Fibroblast of lung (primary cell): ENCODE measurements around the gene ICAM2. TPM values are rescaled to one million over a fixed set of nuclear protein-coding genes. Genes with fewer than 3 reads are reported as not detected.

Source experiments
- DNase-seq, 2 donors: peaks; one replicate each; pipeline versions ENCODE4 v3.0.0 to v3.0.0-alpha.2; 2010; ENCODE audit warnings: low read depth in 2 of 2
- H2AFZ ChIP-seq: 2 replicates; pipeline ENCODE4 v1.5.1; 2012; ENCODE audit warnings: low read length, control low read depth, inconsistent platforms
- H3K27ac ChIP-seq: 2 replicates; pipeline ENCODE4 v1.5.1; 2011; ENCODE audit warnings: low read length, control low read depth; ENCODE audit not compliant: insufficient read depth
- H3K27me3 ChIP-seq: 2 replicates; pipeline ENCODE4 v1.5.1; 2011; ENCODE audit warnings: mild to moderate bottlenecking, low read length; ENCODE audit not compliant: control insufficient read depth, insufficient read depth
- H3K36me3 ChIP-seq: 2 replicates; pipeline ENCODE4 v1.5.1; 2011; ENCODE audit warnings: low read length; ENCODE audit not compliant: control insufficient read depth, insufficient read depth
- H3K4me1 ChIP-seq: 2 replicates; pipeline ENCODE4 v1.5.1; 2011; ENCODE audit warnings: low read length; ENCODE audit not compliant: control insufficient read depth, insufficient read depth; ENCODE audit errors: extremely low read depth
- H3K4me2 ChIP-seq: 2 replicates; pipeline ENCODE4 v1.5.1; 2011; ENCODE audit warnings: low read length, control low read depth; ENCODE audit not compliant: insufficient read depth; ENCODE audit errors: extremely low read depth
- H3K4me3 ChIP-seq, 4 experiments: fragments of 200-600 bp in 1 of 4; sonication (generic) in 1 of 4; replicated peaks in 1 of 4; 2 replicates each; pipeline ENCODE4 v1.5.1; 2011 to 2016; ENCODE audit warnings: low read length in 4 of 4, low read depth in 3 of 4, mild to moderate bottlenecking in 3 of 4, control low read depth in 2 of 4, inconsistent platforms in 1 of 4, mixed read lengths in 1 of 4; ENCODE audit not compliant: insufficient read depth in 1 of 4; ENCODE audit errors: control extremely low read depth in 1 of 4
- H3K79me2 ChIP-seq: 2 replicates; pipeline ENCODE4 v1.5.1; 2012; ENCODE audit warnings: mild to moderate bottlenecking, low read length, inconsistent platforms; ENCODE audit not compliant: control insufficient read depth, insufficient read depth
- H3K9ac ChIP-seq: 2 replicates; pipeline ENCODE4 v1.5.1; 2011; ENCODE audit warnings: mild to moderate bottlenecking, low read length, control low read depth; ENCODE audit not compliant: insufficient read depth
- H3K9me3 ChIP-seq: 2 replicates; pipeline ENCODE4 v1.5.1; 2012; ENCODE audit warnings: low read depth, low read length; ENCODE audit not compliant: control insufficient read depth, insufficient read depth
- H4K20me1 ChIP-seq: 2 replicates; pipeline ENCODE4 v1.5.1; 2011; ENCODE audit warnings: low read length; ENCODE audit not compliant: control insufficient read depth, insufficient read depth; ENCODE audit errors: extremely low read depth
- EZH2 ChIP-seq: IDR thresholded peaks from 2 replicates; pipeline ENCODE4 v1.5.1; 2012; ENCODE audit warnings: low read length, control low read depth, mild to moderate bottlenecking; ENCODE audit errors: missing control alignments
- polyA plus RNA-seq, 2 donors: library from polyadenylated mRNA; depleted of rRNA in 1 of 2; stranded (reverse) in 1 of 2; unstranded in 1 of 2; fragments of >200 nt; gene quantifications; 2 replicates each; pipeline ENCODE4 v1.2.1, GENCODE V29; 2011 to 2012; ENCODE audit warnings: missing spikeins in 1 of 2
- total RNA-seq: library from RNA; depleted of rRNA; stranded (reverse); fragments of >200 nt; gene quantifications from 2 replicates; pipeline ENCODE4 v1.2.1, GENCODE V29; 2014
- TF ChIP-seq, protein P1 (sequence below), 2 donors: IDR thresholded peaks in 1 of 2; conservative IDR thresholded peaks in 1 of 2; 1 replicate in 1 of 2; 2 replicates in 1 of 2; pipeline ENCODE4 v1.5.1; 2011 to 2012; ENCODE audit warnings: low read length in 2 of 2, control low read depth in 1 of 2, inconsistent platforms in 1 of 2, low read depth in 1 of 2, mild to moderate bottlenecking in 1 of 2

The ICAM2 gene
- total and polyA plus RNA-seq, 2 donors (not counting 1 experiment from before 2014, with no cell fraction given), result 1.1 to 3.5 TPM

DNA sequence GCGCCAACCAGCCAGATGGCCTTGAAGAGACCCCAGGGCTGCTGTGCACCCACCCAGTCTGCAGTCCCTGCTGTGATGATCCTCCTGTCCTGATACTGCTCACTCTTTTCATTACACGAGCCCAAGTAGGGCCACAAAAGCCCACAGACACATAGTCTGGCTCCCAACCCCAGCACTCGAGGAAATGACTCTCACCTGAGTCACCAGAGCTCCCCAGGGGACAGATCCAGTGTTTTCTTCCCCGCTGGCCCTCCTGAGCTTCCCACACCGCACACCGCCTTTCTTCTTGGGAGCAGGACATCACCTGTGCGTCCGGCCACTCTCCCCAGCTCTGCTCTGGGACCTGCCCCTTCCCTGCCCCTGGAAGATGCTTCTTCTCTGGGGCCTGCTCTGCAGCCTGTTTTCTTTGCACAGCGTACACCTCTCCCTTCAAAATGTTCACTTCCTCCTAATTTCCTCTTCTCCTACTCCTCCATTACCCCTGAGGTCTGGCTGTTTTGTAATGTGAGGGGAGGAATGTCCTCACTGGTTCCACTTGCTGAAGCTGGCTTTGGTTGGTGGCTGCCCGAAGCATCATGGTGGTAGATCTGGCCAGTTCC, 45.7 kb downstream of the ICAM2 start:
- H3K79me2 ChIP-seq, result no peaks in the 10 kb centered on the region
- H4K20me1 ChIP-seq, result no peaks in the 10 kb centered on the region
- H3K4me1 ChIP-seq, result peaks cover 9% of the 10 kb centered on the region
- peak overlapping the region; percentile 71 for H3K4me2 ChIP-seq
- H2AFZ ChIP-seq, result no peak overlapping the region
- no peak overlapping the region for H3K4me3 ChIP-seq
- H3K36me3 ChIP-seq, result no peaks in the 10 kb centered on the region
- TF ChIP-seq, protein P1, sequence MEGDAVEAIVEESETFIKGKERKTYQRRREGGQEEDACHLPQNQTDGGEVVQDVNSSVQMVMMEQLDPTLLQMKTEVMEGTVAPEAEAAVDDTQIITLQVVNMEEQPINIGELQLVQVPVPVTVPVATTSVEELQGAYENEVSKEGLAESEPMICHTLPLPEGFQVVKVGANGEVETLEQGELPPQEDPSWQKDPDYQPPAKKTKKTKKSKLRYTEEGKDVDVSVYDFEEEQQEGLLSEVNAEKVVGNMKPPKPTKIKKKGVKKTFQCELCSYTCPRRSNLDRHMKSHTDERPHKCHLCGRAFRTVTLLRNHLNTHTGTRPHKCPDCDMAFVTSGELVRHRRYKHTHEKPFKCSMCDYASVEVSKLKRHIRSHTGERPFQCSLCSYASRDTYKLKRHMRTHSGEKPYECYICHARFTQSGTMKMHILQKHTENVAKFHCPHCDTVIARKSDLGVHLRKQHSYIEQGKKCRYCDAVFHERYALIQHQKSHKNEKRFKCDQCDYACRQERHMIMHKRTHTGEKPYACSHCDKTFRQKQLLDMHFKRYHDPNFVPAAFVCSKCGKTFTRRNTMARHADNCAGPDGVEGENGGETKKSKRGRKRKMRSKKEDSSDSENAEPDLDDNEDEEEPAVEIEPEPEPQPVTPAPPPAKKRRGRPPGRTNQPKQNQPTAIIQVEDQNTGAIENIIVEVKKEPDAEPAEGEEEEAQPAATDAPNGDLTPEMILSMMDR (conservative IDR thresholded peaks at IDR 0.05 in 1 of 2, IDR thresholded peaks at IDR 0.05 in 1 of 2; ENCODE audit: low read depth in 1 of 2, low read length in 2 of 2), result no peak
- TF ChIP-seq EZH2, result no peak
- H3K27me3 ChIP-seq, result no peaks in the 10 kb centered on the region
- H3K9me3 ChIP-seq, result no peaks in the 10 kb centered on the region
- no peak overlapping the region for H3K9ac ChIP-seq
- no peak overlapping the region for H3K27ac ChIP-seq
- DNase-seq, result peak in 1 of 2 donors; percentile 70

DNA sequence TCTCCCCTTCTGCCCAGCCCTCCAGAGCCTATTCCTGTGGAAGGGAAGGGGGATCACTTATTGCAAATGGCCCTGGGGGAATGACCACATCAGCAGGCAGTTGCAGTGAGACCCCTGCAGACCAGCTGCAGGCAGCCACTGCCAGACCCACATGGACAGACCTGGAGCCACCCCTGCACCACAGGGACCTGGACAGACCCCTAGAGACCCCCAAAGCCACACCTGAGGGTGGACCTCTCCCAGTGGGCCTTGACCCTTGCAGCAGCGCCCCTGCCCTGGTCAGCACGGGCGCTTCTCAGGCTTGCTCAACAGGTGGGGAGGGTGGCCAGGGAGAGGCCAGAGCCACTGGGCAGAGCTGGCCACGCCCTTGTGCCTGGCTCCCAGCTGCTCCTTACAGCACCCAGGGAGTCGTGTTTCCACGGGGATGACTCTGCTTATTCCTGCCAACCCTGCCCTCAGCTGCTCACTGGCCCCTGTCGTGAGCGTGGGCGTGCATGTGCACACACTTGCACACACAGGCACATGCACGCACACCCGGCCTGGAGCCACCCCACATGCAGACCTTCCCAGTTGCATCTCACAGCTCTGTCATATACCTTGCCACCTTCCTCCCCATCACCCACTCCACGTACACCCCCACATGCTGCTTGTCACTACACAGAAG, 46.4 kb downstream of the ICAM2 start:
- H2AFZ ChIP-seq, result no peak overlapping the region
- H3K4me2 ChIP-seq, result peak overlapping the region; percentile 71
- H4K20me1 ChIP-seq, result no peaks in the 10 kb centered on the region
- no peaks in the 10 kb centered on the region for H3K79me2 ChIP-seq
- peak; percentile 11 to 35 for DNase-seq
- TF ChIP-seq, protein P1 (conservative IDR thresholded peaks at IDR 0.05 in 1 of 2, IDR thresholded peaks at IDR 0.05 in 1 of 2; ENCODE audit: low read depth in 1 of 2, low read length in 2 of 2), result no peak
- no peak for TF ChIP-seq EZH2
- H3K27ac ChIP-seq, result no peak overlapping the region
- H3K27me3 ChIP-seq, result no peaks in the 10 kb centered on the region
- H3K9ac ChIP-seq, result no peak overlapping the region
- peaks cover 9% of the 10 kb centered on the region for H3K4me1 ChIP-seq
- no peaks in the 10 kb centered on the region for H3K9me3 ChIP-seq
- H3K4me3 ChIP-seq, result no peak overlapping the region
- no peaks in the 10 kb centered on the region for H3K36me3 ChIP-seq

GRCh38 chr17:63973247-63973646, 47.2 kb downstream of the ICAM2 start:
- no peak for DNase-seq
- H3K9ac ChIP-seq, result no peak overlapping the region
- no peak overlapping the region for H3K27ac ChIP-seq
- H3K79me2 ChIP-seq, result no peaks in the 10 kb centered on the region
- no peak overlapping the region for H2AFZ ChIP-seq
- peaks cover 9% of the 10 kb centered on the region for H3K4me1 ChIP-seq
- no peaks in the 10 kb centered on the region for H4K20me1 ChIP-seq
- no peak overlapping the region for H3K4me2 ChIP-seq
- no peaks in the 10 kb centered on the region for H3K27me3 ChIP-seq
- no peaks in the 10 kb centered on the region for H3K36me3 ChIP-seq
- TF ChIP-seq, protein P1 (conservative IDR thresholded peaks at IDR 0.05 in 1 of 2, IDR thresholded peaks at IDR 0.05 in 1 of 2; ENCODE audit: low read depth in 1 of 2, low read length in 2 of 2), result no peak
- no peak for TF ChIP-seq EZH2
- no peak overlapping the region for H3K4me3 ChIP-seq
- no peaks in the 10 kb centered on the region for H3K9me3 ChIP-seq
